ENCODE results near the gene NDUFAF8. TPM values are rescaled to one million over a fixed set of nuclear protein-coding genes. Genes with fewer than 3 reads are reported as not detected.

Gene NDUFAF8
- total and polyA plus RNA-seq, 2 experiments from 2014 or later, result 53.1 to 136 TPM

DNA sequence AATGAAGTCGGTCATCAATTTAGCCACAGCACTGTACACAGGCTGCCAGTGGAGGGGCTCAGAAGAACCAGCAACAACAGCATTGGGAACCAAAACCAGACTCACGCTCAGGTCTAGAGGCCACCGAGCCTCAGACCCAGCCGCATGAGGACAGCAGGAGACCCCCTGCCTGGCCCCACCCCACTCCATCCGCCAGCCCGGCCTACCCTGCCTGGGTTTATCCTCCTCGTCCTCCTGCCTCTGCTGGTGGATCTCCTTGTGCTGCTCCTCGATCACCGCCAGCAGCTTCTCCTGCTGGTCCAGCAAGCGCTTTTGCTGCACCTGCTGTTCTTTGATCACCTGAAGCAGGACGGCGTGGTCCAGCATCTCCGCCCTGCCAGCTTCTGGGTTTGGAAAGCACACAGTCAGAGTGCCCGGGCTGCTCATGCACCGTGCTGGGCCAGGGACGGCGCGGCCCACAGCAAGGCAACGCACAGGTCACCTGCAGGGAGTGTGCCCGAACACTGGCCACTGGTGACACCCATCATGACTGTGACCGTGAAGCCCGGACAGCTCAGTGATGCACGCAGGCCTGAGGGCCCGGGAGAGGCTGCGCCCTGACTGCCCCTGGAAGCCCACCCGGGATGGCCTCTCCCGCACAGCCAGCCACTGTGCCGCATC lies 7.7 kb downstream of the NDUFAF8 start:
- DNase-seq, result no peak
- TF ChIP-seq EZH2phosphoT487 (IDR thresholded peaks at IDR 0.05; ENCODE audit: insufficient read depth, low read depth) (no peak), EZH2 (IDR thresholded peaks at IDR 0.05; ENCODE audit: insufficient read depth, poor library complexity, severe bottlenecking) (no peak)
- whole genome bisulfite sequencing, 2 experiments (ENCODE audit: low coverage in 1 of 2, low lambda C conversion rate in 2 of 2, missing lambda C conversion rate in 2 of 2), result 93 to 95% methylated on average over 19 to 26 of the region's 28 CpGs
- Histone ChIP-seq H3K4me1 (ENCODE audit: insufficient read depth) (no peaks in the 10 kb centered on the region), H3K4me2 (ENCODE audit: unreplicated experiment) (no peak overlapping the region), H4K20me1 (ENCODE audit: insufficient read depth) (no peaks in the 10 kb centered on the region), H2AFZ (no peak overlapping the region), H3K9me2 (ENCODE audit: insufficient read depth) (no peaks in the 10 kb centered on the region), H3K27me3 (replicated peaks; ENCODE audit: insufficient read depth) (no peaks in the 10 kb centered on the region), H3F3A (ENCODE audit: insufficient read depth) (no peaks in the 10 kb centered on the region), H3K4me3 (no peak overlapping the region), H3K27ac (no peak overlapping the region), H3K9ac (no peak overlapping the region), H3K9me3 (ENCODE audit: low read depth) (no peaks in the 10 kb centered on the region), H3K79me2 (ENCODE audit: insufficient read depth) (peaks cover 4% of the 10 kb centered on the region; the same call in 1 of the 2 replicates), H3K36me3 (ENCODE audit: low read depth) (no peaks in the 10 kb centered on the region)
- in situ Hi-C loops (cut with MboI), result no loop called here

DNA sequence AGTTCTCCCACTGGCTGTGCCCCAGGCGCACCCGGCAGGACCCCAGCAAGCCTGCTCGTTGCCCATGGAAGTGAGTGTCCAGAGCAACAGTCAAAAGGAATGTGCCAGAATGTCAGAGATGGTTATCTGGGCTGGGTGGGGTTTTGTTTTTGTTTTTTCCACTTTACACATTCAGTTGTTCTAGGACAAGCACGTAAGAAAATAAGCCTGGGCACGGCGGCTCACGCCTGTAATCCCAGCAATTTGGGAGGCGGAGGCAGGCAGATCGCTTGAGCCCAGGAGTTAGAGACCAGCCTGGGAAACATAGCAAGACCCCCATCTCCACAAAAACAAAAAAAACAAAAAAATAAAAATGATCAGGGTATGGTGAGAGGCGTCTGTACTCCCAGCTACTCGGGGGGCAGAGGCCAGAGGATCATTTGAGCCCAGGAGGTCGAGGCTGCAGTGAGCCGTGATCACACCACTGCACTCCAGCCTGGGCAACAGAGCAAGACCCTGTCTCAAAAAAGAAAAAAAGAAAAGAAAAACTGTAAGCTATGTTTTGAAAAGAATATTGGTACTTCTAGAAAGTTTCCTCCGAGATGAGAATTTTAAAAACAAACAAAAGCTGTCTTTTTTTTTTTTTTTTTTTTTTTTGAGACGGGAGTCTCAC lies 8.3 kb downstream of the NDUFAF8 start:
- no peak for DNase-seq
- Histone ChIP-seq H3K27ac (no peak overlapping the region), H3K4me2 (ENCODE audit: unreplicated experiment) (no peak overlapping the region), H3K9me3 (ENCODE audit: low read depth) (no peaks in the 10 kb centered on the region), H2AFZ (no peak overlapping the region), H3K9me2 (ENCODE audit: insufficient read depth) (no peaks in the 10 kb centered on the region), H3K4me3 (no peak overlapping the region), H3K36me3 (ENCODE audit: low read depth) (no peaks in the 10 kb centered on the region), H3K27me3 (replicated peaks; ENCODE audit: insufficient read depth) (no peaks in the 10 kb centered on the region), H3K79me2 (ENCODE audit: insufficient read depth) (no peaks in the 10 kb centered on the region), H3K4me1 (ENCODE audit: insufficient read depth) (no peaks in the 10 kb centered on the region), H3F3A (ENCODE audit: insufficient read depth) (no peaks in the 10 kb centered on the region), H3K9ac (no peak overlapping the region), H4K20me1 (ENCODE audit: insufficient read depth) (no peaks in the 10 kb centered on the region)
- TF ChIP-seq EZH2 (IDR thresholded peaks at IDR 0.05; ENCODE audit: insufficient read depth, poor library complexity, severe bottlenecking) (no peak), EZH2phosphoT487 (IDR thresholded peaks at IDR 0.05; ENCODE audit: insufficient read depth, low read depth) (no peak)
- in situ Hi-C loops (cut with MboI), result no loop called here
- WGBS, 2 experiments (ENCODE audit: low coverage in 1 of 2, low lambda C conversion rate in 2 of 2, missing lambda C conversion rate in 2 of 2), result 89 to 92% methylated on average over 13 to 15 of the region's 15 CpGs

DNA sequence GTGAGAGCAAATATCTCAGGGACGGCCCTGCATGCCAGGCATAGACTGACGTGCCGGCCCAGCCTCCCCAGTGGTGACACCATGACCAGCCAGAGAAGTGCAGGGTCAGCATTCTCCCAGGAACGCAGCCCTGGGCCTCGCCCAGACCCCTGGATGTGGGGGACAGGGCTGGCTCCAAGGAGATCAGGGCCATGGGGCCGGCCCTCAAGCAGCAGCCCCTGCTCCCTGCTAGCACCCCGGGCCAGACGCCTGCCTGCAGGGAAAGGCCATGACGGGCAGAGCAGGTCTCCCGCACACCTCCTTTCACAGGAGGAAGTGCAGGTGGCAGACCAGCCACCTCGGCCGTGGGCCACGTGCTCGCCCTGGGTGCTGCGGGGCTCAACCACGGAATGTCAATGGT lies 9.5 kb downstream of the NDUFAF8 start:
- H3K4me1 ChIP-seq (ENCODE audit: insufficient read depth), result no peaks in the 10 kb centered on the region
- no peaks in the 10 kb centered on the region for H3K36me3 ChIP-seq (ENCODE audit: low read depth)
- H3K27me3 ChIP-seq (replicated peaks; ENCODE audit: insufficient read depth), result no peaks in the 10 kb centered on the region
- no peak overlapping the region for H2AFZ ChIP-seq
- H4K20me1 ChIP-seq (ENCODE audit: insufficient read depth), result no peaks in the 10 kb centered on the region
- H3K9ac ChIP-seq, result no peak overlapping the region
- DNase-seq, result no peak
- H3K9me3 ChIP-seq (ENCODE audit: low read depth), result no peaks in the 10 kb centered on the region
- TF ChIP-seq EZH2phosphoT487 (IDR thresholded peaks at IDR 0.05; ENCODE audit: insufficient read depth, low read depth) (no peak), EZH2 (IDR thresholded peaks at IDR 0.05; ENCODE audit: insufficient read depth, poor library complexity, severe bottlenecking) (no peak)
- H3K79me2 ChIP-seq (ENCODE audit: insufficient read depth), result peaks cover 3% of the 10 kb centered on the region; the same call in 1 of the 2 replicates
- no peak overlapping the region for H3K4me3 ChIP-seq
- no peaks in the 10 kb centered on the region for H3K9me2 ChIP-seq (ENCODE audit: insufficient read depth)
- no peak overlapping the region for H3K4me2 ChIP-seq (ENCODE audit: unreplicated experiment)
- H3F3A ChIP-seq (ENCODE audit: insufficient read depth), result no peaks in the 10 kb centered on the region
- WGBS, 2 experiments (ENCODE audit: low coverage in 1 of 2, low lambda C conversion rate in 2 of 2, missing lambda C conversion rate in 2 of 2), result 84 to 92% methylated on average over 15 of the region's 16 CpGs
- in situ Hi-C loops (cut with MboI), result no loop called here
- H3K27ac ChIP-seq, result no peak overlapping the region

DNA sequence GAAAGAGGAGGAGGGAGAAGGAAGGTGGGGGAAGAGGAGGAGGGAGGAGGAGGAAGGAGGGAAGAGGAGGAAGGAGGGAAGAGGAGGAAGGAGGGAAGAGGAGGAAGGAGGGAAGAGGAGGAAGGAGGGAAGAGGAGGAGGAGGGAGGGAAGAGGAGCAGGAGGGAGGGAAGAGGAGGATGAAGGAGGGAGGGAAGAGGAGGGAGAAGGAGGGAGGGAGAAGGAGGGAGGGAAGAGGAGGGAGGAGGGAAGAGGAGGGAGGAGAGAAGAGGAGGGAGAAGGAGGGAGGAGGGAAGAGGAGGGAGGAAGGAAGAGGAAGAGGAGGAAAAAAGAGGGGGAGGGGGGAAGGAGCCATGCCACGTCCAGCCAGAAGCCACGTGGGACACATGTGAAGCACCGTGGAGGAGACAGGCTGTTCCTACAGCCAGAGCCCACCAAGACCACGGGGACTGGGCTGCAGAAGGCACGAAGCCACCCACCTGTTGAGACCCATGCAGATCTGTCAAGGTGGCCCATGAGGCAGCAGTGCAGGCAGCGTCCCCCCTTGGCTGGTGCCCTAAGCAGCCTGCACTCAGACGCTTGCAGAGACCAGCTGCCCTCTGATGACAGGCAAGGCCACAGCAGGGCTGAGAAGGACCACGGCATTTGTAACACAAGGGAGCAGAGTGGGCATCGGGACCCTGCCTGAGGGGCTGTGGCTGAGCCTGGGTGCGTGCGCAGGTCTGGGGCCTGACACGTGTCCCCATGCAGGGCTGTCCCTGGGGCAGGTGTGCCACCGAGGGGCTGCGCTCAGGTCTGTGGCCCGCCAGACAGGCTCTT lies 10.3 kb downstream of the NDUFAF8 start:
- in situ Hi-C loops (cut with MboI), result no loop called here
- no peaks in the 10 kb centered on the region for H3K36me3 ChIP-seq (ENCODE audit: low read depth)
- no peak for TF ChIP-seq EZH2 (IDR thresholded peaks at IDR 0.05; ENCODE audit: insufficient read depth, poor library complexity, severe bottlenecking)
- TF ChIP-seq EZH2phosphoT487 (IDR thresholded peaks at IDR 0.05; ENCODE audit: insufficient read depth, low read depth), result no peak

More for the DNA sequence above, 10.3 kb downstream of the NDUFAF8 start:
- no peaks in the 10 kb centered on the region for H3K9me3 ChIP-seq (ENCODE audit: low read depth)
- no peak overlapping the region for H2AFZ ChIP-seq
- no peaks in the 10 kb centered on the region for H4K20me1 ChIP-seq (ENCODE audit: insufficient read depth)
- no peak overlapping the region for H3K4me2 ChIP-seq (ENCODE audit: unreplicated experiment)
- no peaks in the 10 kb centered on the region for H3F3A ChIP-seq (ENCODE audit: insufficient read depth)
- H3K27me3 ChIP-seq (replicated peaks; ENCODE audit: insufficient read depth), result no peaks in the 10 kb centered on the region
- H3K9me2 ChIP-seq (ENCODE audit: insufficient read depth), result no peaks in the 10 kb centered on the region
- no peak overlapping the region for H3K27ac ChIP-seq
- no peak overlapping the region for H3K9ac ChIP-seq
- 85 to 88% methylated on average over 12 to 15 of the region's 15 CpGs for WGBS, 2 experiments (ENCODE audit: low coverage in 1 of 2, low lambda C conversion rate in 2 of 2, missing lambda C conversion rate in 2 of 2)
- no peak for DNase-seq
- no peaks in the 10 kb centered on the region for H3K4me1 ChIP-seq (ENCODE audit: insufficient read depth)
- peaks cover 7% of the 10 kb centered on the region; the same call in 1 of the 2 replicates for H3K79me2 ChIP-seq (ENCODE audit: insufficient read depth)
- H3K4me3 ChIP-seq, result no peak overlapping the region
